GM12873 (cell line): ENCODE measurements around the gene ROR1.

Experiments used
- CTCF ChIP-seq: IDR thresholded peaks from 2 replicates; pipeline ENCODE4 v1.5.1; 2012; ENCODE audit warnings: low read depth, mild to moderate bottlenecking, moderate library complexity, low read length, control low read depth; ENCODE audit not compliant: insufficient read depth; ENCODE audit errors: missing control alignments

Gene ROR1

GRCh38 chr1:63951059-63951946, 177.5 kb downstream of the ROR1 start:
- TF ChIP-seq CTCF: no peak

GRCh38 chr1:63954187-63954586, 180.4 kb downstream of the ROR1 start:
- TF ChIP-seq CTCF: no peak

GRCh38 chr1:63955370-63956145, 181.7 kb downstream of the ROR1 start:
- no peak for TF ChIP-seq CTCF

DNA sequence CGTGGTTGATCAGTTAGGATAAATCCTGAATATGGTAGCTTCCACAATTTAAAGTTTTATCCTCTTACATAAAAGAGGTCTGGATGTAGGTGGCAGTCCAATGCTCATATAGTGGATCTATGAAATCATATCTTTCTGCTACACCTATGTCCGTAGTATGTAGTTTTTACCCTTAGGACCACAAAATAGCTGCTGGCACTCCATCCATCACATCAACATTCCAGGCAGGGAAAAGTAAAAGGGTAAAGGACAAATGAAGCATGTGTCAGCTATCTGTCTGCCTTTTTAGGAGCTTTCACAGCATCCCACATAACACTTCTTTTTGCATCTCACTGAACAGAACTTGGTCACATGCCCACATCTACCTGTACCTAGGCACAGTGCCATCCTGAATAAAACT, 184.7 kb downstream of the ROR1 start:
- no peak for TF ChIP-seq CTCF

GRCh38 chr1:63960326-63960725, 186.5 kb downstream of the ROR1 start:
- no peak for TF ChIP-seq CTCF

DNA sequence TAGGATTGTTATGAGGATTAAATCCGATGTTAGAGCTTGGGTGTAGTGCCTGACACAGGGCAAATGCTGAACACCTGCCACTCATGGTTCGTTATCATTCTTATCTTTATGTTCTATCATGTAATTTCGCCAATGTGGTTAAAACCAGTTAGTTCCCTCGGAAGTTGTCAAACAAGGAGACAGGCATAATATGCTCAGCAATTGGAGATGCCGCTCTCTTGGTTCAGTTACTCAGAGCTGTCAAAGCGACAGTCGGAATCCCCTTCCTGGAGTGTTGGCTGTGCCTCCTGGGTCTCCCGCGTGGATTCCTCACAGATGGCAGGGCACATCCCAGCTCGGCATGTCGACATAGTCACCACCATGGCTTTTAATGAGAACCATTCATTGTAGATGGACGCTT, 192.2 kb downstream of the ROR1 start:
- no peak for TF ChIP-seq CTCF

- TF ChIP-seq CTCF: no peak
Measured at GRCh38 chr1:63967901-63968300, 194.1 kb downstream of the ROR1 start.
